NCI-H446 (cell line): ENCODE results near the gene VPS13D.
"Not testable (repeated sequence)": the region's sequence is repeated elsewhere in the genome, so short reads cannot be mapped to it uniquely, and the experiment has no call there.

Experiments
- DNase-seq, 2 experiments: peaks; one replicate each; lab custom pipeline; 2025; lab: John Stamatoyannopoulos, UW

VPS13D gene

DNA sequence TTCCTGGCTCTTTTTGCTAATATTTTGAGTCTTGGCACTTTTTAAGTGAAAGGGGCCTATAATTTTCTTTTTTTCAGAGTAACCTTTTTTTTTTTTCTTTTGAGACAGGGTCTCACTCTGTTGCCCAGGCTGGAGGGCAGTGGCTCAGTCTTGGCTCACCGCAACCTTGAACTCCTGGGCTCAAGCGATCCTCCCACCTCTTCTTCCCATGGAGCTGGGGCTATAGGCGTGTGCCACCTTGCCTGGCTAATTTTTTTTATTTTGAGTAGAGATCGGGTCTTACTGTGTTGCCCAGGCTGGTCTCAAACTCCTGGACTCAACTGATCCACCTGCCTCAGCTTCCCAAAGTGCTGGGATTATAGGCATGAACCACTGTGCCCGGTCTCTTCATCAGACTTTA lies 285.4 kb downstream of the VPS13D start:
- DNase-seq = no peak

DNA sequence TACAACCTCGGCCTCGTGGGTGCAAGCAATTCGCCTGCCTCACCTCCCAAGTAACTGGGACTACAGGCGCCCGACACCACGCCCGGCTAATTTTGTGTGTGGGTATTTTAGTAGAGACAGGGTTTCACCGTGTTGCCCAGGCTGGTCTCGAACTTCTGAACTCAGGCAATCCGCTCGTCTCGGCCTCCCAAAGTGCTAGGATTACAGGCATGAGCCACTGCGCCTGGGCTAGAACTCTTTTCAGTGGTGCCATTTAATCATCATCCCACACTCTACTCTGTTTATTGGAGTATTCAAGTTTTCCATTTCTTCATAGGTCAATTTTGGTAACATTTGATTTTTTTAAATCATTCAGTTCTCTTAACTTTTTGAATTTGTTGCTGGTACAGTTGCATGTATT lies 286.9 kb downstream of the VPS13D start:
- no peak for DNase-seq

DNA sequence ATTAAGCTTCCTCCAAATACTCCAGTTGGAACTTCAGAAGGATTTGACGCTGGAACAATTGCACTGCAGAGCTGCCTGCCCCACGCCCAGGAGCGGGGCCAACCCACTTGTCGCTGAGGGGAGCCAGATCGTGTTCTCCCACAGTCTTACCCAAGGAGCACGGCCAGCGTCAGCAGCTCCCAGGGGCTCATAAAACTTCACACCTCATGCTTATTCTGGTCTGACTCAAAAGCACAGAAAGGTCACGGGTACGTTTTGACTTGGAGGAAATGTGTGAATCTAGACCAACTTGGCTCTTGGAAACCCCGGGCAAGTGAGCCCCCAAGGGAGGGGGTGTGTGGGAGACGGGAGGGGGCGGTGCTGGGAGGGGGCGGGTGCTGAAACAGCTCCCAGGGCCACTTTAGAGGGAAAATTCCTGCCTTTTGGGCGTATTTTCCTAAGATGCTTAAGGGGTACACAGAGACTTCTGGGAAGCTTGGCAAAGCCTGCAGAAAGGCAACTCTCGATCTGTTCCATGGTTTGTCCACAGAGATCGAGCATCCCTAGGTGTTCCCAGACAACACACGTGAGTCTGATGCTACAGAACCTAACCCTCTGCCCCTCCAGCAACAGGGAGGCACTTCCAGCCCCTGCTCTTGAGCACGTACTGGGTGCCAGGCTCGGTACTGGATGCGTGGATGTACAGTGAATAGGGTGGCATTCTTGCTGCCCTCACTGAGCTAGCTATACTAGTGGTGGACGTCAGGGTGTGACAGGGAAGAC lies 289.3 kb downstream of the VPS13D start:
- no peak for DNase-seq

DNA sequence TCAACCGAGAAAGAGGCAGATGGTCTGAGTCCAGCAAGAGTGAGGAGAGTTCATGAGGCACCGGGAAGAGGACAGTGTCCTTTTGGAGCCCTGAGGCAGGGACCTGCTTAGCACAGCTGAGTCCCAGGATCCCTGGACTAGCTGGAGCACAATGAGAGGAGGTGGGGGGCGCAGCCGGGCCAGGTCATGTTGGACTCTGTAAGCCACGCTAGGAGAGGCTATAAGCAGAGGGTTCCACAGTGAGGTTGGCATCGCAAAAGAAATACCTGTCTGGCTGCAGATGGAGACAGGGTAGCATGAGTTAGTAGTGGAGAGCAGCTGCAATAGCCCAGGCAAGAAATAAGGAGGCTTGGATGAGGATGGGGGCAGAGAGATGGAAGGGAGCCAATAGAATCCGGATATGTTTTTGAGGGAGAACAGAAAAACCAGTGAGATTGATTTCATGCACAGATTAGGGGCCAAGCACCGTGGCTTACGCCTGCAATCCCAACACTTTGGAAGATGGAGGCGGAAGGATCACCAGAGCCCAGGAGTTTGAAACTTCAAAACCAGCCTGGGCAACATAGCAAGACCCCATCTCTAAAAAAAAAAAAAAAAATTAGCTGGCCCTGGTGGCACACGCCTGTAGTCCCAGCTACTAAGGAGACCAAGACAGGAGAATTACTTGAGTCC lies 290.0 kb downstream of the VPS13D start:
- DNase-seq = no peak

DNA sequence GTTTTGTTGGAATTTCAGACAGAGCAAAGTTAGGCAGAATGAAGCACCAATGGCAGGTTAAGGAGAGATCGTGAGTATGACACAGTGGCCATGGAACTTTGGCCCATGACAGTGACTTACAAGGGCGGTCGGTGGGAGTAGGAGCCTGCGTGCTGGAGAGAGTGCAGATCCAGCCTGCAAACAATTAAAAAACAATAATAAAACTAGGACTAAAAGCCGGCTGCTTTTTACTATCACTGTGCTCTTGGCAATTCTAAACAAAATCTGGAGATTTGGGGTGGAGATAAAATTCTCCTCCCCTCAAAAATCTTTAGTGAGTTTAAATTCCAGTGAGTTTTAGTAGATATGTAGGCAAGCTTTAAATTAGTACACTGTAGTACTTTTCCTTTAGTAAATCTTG lies 291.3 kb downstream of the VPS13D start:
- DNase-seq = no peak

DNA sequence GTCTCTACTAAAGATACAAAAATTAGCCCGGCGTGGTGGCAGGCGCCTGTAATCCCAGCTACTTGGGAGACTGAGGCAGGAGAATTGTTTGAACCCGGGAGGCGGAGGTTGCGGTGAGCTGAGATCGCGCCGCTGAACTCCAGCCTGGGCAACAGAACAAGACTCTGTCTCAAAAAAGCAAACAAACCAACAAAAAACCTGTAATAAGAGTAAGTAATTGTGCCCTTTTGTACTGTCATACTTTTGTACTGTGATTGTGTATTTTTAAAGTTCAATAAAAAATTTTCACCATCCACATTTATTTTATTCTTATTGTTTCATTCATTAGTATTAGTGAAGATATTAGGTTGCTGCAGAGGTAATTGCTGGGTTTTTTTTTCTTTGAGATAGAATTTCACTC lies 292.9 kb downstream of the VPS13D start:
- not testable (repeated sequence) for DNase-seq

DNA sequence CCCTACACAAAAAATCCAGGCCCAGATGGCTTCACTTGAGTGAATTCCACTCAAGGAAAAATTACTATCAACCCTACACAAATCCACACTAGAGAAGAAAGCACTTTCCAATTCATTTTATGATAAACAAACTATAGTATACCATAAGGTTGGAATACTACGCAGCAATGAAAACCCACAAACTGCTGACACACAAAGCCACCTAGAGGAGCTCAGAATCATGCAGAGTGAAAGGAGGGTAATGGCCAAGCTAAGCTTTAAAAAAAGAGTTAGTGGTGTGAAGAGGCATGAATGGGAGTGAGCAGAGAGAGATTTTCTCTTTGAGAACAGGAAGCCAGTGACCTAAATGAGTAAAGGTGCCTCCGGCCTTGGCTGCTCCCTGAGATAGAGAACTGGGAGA lies 294.4 kb downstream of the VPS13D start:
- no peak for DNase-seq

DNA sequence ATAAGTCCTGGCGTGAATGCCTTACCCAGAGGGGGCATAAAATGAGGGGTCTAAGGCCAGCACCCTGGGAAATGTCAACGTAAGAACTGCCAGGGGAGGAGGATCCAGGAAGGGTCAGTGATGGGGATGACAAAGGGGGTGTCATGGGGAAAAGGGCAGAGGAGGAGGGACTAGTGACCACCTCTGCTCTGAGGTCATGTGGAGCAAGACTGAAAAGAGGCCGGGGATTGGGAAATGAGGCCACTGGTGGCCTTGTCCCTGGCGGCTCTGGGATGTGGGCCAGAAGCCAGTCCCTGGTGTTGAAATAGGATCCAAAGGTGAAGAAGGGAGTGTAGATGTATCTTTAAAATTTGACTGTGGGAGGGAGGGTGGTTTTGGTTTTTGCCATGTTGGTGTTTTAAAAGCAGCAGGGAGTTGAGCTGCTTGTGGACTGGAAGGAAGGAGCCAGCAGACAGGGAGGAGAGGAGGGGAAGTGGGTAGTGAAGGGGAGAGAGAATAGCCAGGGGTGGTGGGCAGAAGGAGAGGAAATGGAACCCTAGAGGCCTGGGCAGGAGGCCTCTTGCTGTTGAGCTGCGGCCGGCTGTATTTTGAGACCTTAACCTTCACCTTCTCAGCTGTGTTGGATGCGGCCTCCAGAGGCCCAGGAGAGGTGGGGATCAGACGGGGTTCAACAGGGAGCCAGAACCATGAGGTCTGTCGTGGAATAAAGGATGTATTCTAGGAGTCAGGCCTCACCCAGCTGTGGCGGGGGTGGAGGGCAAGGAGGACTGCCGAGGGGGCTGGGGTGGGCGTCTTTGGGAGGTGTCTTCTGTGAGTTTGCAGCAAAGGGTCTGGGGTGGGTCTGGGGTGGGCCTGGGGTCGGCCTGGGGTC lies 295.7 kb downstream of the VPS13D start:
- DNase-seq = no peak

DNA sequence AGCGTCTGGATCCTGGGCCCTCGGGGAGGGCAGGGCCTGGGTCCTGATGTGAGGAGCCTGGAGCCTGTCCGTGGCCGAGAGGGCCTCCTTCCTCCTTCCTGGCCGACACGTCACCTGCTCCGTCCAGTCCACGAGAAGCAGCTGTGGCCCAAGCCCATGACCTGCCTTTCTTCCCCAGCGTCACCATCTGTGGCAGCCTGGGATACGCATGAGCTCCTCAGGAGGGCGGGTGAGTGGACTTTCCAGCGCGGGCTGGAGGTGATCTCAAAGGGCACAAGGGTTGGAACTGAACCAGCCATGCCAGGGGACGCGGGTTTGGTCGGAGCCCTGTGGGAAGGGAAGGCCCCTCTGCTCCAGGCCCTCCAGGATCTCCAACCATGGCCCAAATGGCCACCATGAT lies 297.7 kb downstream of the VPS13D start:
- DNase-seq = no peak

DNA sequence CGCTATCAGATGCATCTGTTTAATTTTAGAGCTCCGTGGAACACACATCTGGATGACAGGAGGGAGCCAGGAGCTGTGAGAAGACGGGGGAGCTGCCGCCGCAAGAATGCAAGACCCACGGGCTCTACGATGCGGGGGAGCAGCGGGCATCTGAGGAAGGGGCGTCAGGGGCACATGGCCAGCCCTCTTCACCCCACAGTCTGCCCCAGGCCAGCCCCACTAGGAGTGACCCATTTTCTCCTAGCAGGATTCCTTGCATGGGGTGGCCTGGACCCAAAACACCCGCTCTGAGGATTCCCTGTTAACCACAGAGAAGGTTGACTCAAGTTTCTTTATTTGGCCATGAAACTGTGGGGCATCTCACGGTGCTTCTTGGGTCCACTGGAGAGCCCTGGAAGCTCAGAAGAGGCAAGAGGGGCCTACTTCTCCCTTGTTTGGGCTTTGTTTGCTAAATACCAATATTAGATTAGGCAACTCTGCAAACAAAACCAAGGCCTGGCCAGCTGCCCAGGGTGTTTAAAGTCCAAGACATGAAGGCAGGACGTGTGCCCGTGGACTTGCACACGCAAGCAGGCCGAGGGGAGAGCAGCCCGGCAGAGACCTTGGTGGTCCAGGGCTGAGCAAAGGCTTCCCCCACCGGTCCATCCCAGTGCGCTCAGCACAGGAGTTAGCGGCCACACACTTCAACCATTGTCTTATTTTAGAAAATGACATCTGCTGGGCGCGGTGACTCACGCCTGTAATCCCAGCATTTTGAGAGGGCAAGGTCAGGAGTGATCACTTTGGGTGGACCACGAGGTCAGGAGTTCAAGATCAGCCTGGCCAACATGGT lies 298.4 kb downstream of the VPS13D start:
- DNase-seq = peak in 1 of 2 experiments; percentile 15

DNA sequence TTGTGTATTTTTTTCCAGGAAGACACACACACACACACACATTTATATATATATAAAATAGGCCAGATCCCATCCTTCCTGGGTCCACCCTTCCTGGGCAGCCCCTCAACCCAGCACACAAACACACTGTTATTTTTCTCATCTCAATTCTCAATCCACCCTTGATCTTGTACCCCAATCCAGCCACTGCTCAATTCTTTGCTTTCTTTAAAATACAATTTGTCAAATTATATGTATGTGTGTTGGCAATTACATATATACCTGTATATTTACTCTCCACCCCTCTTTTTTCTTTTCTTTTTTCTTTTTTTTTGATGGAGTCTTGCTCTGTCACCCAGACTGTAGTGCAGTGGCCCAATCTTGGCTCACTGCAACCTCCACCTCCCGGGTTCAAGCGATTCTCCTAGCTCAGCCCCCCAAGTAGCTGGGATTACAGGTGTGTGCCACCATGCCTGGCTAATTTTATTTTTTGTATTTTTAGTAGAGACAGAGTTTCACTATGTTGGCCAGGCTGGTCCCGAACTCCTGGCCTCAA lies 299.9 kb downstream of the VPS13D start:
- no peak for DNase-seq

DNA sequence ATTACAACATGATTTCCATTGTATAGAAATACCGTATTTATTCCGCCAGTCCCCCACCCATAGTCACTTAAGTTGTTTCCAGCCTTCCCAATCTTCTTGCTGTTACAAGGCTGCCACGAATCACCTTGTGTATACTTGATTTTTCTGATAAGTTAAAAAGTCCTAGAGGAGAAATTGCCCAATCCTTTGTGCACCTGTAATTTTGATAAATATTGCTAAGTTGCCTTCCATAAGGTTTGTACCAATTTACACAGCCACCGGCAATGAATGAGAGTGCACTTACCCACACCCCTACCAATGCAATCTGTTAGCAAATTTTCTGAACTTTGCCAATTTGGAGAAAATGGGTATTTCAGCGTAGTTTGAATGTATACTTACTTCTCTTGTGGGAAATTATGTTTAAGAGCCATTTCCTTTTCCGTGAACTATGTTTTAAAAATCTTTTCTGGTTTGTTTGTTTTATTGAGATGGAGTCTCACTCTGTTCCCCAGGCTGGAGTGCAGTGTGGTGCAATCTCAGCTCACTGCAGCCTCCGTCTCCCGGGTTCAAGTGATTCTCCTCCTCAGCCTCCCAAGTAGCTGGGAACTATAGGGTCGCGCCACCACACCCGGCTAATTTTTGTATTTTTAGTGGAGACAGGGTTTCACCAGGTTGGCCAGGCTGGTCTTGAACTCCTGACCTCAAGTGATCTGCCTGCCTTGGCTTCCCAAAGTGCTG lies 300.8 kb downstream of the VPS13D start:
- DNase-seq = no peak

DNA sequence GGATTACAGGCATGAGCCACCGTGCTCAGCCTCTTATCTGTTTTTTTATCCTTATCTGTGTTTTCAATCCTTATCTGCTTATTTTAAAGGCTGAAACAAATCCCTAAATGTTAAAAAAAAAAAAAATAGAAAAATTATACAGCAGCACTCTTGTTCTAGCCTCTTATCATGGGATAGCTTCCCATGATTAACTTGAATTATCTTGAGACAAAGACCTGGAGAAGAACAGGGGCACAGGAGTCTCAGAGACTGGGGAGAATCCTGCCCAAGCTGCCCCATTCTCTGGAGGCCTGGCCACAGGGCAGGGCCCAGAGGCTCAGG lies 301.3 kb downstream of the VPS13D start:
- DNase-seq = no peak

DNA sequence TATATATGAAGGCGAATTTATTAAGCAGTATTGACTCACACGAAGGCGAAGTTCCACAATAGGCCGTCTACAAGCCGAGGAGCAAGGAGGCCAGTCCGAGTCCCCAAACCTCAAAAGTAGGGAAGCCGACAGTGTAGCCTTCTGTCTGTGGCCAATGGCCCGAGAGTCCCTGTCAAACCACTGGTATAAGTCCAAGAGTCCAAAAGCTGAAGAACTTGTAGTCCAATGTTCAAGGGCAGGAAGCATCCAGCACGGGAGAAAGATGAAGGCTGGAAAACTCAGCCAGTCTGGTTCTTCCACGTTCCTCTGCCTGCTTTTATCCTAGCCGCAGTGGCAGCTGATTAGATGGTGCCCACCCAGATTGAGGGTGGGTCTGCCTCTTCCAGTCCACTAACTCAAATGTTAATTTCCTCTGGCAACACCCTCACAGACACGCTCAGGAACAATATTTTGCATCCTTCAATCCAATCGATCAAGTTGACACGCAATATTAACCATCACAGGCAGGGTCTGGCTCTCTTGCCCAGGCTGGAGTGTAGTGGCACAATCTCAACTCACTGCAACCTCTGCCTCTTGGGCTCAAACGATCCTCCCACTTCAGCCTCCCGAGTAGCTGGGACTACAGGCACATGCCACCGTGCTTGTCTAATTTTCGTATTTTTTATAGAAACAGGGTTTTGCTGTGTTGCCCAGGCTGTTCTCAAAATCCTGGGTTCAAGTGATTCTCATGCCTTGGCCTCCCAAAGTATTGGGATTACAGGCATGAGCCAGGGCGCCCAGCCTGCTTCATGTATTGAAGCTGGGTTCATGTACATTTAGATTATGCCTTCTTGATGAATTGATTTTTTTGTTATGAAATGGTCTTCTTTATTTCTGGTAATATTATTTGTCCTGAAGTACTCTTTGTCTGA lies 302.8 kb downstream of the VPS13D start:
- DNase-seq = no peak

DNA sequence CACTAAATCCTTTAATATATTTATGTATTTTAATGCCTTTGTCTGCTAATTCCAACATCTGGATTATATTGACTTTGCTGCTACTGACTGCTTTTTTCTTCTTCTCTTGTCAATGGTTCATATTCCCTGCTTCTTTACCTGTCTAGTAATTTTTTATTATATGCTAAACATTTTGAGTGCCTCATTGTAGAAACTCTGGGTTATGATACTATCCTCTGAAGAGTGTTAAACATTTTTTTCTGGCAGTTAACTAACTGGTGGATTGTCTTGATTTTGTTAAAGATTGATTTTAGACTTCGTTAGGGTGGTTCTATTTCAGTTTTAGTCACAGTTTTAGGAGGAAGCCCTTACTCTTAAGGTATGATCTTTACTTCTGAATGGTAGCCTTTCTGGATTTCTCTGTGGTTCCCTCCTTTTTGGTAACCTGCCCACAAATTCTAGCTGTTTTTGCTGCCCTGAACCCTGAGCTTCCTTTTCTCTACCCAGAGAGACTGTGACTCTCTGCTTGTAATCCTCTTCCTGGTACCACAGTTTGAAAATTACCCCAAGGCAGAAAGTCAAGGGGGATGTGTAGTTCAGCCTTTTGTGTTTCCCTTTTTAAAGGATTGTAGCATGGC lies 306.3 kb downstream of the VPS13D start:
- DNase-seq = no peak

DNA sequence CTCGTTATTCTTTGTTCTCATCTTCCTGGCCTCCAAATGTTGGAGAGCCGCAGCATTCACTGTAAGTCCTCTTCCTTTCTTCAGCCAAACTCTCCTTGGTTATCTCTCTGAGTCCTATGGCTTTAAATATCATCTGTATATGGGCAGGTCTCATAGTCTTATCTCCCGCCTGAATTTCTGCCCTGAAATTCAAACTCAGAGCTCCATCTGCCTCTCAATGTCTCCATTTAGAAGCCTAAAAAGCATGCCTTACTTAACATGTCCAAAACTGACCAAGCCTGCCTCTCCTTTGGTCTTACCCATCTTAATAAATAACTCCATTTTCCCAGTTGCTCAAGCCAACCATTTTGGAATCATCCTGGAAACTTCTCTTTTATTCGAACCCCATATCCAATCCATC lies 307.5 kb downstream of the VPS13D start:
- no peak for DNase-seq

DNA sequence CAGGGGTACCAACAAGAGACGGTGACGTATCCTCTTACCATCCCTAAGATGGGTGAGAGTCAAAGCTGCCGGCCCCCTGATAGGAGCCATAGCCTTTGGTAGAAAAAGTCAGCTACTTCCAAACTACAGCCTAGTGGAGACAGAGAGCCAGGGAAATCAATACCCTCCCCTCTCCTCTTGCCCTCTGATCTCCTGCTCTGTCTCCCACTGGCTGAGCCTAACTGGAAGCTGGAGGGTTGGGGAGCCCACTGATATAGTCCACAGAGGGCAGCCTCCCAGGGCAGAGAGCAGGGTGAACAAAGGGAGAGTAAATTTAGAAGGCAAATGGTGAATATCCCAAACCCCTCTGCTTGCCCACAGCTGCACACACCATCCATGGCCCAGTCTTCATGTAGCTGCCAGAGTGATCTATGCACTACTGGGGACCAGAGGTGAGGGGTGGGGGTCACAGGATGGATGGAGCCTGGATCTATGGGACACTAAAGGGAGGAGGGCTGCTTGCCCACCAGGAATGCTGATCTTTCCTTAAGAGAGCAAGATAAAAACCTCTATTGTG lies 308.2 kb downstream of the VPS13D start:
- no peak for DNase-seq

DNA sequence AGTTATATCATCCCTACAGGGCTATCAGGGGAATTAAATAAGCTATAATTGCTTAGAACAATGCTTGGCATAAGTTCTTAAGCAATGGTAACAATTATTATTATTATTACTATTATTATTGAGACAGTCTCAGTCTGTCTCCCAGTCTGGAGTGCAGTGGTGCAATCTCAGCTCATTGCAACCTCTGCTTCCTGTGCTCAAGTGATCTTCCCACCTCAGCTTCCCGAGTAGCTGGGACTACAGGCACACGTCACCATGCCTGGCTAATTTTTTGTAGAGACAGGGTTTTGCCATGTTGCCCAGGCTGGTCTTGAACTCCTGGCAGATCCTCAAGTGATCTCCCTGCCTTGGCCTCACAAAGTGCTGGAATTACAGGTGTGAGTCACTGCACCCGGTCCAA lies 308.7 kb downstream of the VPS13D start:
- not testable (repeated sequence) for DNase-seq

DNA sequence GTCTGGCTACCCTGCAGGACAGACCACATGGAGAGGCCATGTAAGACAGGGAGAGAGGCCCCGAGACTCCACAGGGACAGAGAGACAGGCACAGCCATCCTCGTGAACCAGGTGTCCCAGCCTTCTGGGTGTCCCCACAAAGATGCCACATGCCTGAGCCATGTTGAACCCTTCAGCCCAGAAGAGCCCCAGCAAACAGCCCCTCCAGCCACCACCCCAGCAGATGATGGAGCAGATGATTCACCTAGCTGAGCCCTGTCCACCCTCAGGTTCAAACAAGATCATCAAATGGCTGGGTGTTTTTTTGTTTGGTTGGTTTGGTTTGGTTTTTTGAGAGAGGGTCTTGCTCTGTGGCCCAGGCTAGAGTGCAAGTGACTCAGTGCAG lies 309.5 kb downstream of the VPS13D start:
- no peak for DNase-seq
